ENCODE results near the gene TAS1R2.

Gene TAS1R2

DNA sequence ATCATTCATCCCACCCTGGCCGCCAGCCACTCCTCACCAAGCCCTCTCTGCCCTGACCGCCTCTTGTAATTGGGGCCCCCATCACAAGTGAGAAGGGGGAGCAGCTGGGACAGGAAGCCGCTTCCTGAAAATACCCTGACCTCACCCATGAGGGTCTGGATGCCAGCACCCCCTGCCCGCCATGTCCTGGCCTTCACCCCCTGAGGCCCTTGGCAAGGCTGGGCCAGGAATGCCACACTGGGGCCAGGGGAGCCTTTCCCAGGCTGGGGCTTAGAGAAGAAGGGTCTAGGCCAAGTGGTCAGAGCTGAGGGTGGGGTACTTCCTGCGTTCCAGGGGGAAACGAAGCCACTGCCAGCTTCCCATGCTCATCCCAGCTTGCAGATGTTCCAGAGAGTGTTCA, 60.5 kb downstream of the TAS1R2 start:
- no peak for TF ChIP-seq EGR1 (IDR thresholded peaks at IDR 0.05)
- TF ChIP-seq NFIC (IDR thresholded peaks at IDR 0.05) = no peak
- no peak for TF ChIP-seq TCF12 (IDR thresholded peaks at IDR 0.05; ENCODE audit: low read depth)
- TF ChIP-seq YY1 (IDR thresholded peaks at IDR 0.05; ENCODE audit: low read depth) = no peak
- no peak for TF ChIP-seq CREB1 (IDR thresholded peaks at IDR 0.05; ENCODE audit: low read depth)

GRCh38 chr1:18798533-18798932, 60.9 kb downstream of the TAS1R2 start:
- TF ChIP-seq ZBTB7A (IDR thresholded peaks at IDR 0.05; ENCODE audit: low read depth) (no peak), NFIC (IDR thresholded peaks at IDR 0.05) (no peak), CREB1 (IDR thresholded peaks at IDR 0.05; ENCODE audit: low read depth) (no peak), YY1 (IDR thresholded peaks at IDR 0.05; ENCODE audit: low read depth) (no peak), TAF1 (IDR thresholded peaks at IDR 0.05; ENCODE audit: low read depth) (no peak)
- TF ChIP-seq, protein P1, sequence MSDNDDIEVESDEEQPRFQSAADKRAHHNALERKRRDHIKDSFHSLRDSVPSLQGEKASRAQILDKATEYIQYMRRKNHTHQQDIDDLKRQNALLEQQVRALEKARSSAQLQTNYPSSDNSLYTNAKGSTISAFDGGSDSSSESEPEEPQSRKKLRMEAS (IDR thresholded peaks at IDR 0.05) = no peak

GRCh38 chr1:18796950-18797349, 62.5 kb downstream of the TAS1R2 start:
- no peak for TF ChIP-seq TCF12 (IDR thresholded peaks at IDR 0.05; ENCODE audit: low read depth)
- TF ChIP-seq, protein P2, sequence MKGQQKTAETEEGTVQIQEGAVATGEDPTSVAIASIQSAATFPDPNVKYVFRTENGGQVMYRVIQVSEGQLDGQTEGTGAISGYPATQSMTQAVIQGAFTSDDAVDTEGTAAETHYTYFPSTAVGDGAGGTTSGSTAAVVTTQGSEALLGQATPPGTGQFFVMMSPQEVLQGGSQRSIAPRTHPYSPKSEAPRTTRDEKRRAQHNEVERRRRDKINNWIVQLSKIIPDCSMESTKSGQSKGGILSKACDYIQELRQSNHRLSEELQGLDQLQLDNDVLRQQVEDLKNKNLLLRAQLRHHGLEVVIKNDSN (IDR thresholded peaks at IDR 0.05) = no peak
- TF ChIP-seq EP300 (IDR thresholded peaks at IDR 0.05; ENCODE audit: borderline replicate concordance) = no peak
- no peak for TF ChIP-seq NFIC (IDR thresholded peaks at IDR 0.05)
- no peak for TF ChIP-seq RAD21 (IDR thresholded peaks at IDR 0.05; ENCODE audit: low read depth)

- TF ChIP-seq NFIC (IDR thresholded peaks at IDR 0.05) (no peak), TCF12 (IDR thresholded peaks at IDR 0.05; ENCODE audit: low read depth) (no peak)
Measured at GRCh38 chr1:18795002-18795689, 64.3 kb downstream of the TAS1R2 start.

- TF ChIP-seq, protein P3, sequence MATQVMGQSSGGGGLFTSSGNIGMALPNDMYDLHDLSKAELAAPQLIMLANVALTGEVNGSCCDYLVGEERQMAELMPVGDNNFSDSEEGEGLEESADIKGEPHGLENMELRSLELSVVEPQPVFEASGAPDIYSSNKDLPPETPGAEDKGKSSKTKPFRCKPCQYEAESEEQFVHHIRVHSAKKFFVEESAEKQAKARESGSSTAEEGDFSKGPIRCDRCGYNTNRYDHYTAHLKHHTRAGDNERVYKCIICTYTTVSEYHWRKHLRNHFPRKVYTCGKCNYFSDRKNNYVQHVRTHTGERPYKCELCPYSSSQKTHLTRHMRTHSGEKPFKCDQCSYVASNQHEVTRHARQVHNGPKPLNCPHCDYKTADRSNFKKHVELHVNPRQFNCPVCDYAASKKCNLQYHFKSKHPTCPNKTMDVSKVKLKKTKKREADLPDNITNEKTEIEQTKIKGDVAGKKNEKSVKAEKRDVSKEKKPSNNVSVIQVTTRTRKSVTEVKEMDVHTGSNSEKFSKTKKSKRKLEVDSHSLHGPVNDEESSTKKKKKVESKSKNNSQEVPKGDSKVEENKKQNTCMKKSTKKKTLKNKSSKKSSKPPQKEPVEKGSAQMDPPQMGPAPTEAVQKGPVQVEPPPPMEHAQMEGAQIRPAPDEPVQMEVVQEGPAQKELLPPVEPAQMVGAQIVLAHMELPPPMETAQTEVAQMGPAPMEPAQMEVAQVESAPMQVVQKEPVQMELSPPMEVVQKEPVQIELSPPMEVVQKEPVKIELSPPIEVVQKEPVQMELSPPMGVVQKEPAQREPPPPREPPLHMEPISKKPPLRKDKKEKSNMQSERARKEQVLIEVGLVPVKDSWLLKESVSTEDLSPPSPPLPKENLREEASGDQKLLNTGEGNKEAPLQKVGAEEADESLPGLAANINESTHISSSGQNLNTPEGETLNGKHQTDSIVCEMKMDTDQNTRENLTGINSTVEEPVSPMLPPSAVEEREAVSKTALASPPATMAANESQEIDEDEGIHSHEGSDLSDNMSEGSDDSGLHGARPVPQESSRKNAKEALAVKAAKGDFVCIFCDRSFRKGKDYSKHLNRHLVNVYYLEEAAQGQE (IDR thresholded peaks at IDR 0.05; ENCODE audit: low read depth) = no peak
- no peak for TF ChIP-seq YY1 (IDR thresholded peaks at IDR 0.05; ENCODE audit: low read depth)
- no peak for TF ChIP-seq RAD21 (IDR thresholded peaks at IDR 0.05; ENCODE audit: low read depth)
- TF ChIP-seq, protein P1 (IDR thresholded peaks at IDR 0.05) = no peak
- no peak for TF ChIP-seq CREB1 (IDR thresholded peaks at IDR 0.05; ENCODE audit: low read depth)
- TF ChIP-seq FOXM1 (IDR thresholded peaks at IDR 0.05; ENCODE audit: borderline replicate concordance, low read depth) = no peak
- TF ChIP-seq NFIC (IDR thresholded peaks at IDR 0.05) = no peak
- TF ChIP-seq, protein P2 (IDR thresholded peaks at IDR 0.05) = no peak
- TF ChIP-seq CEBPB (IDR thresholded peaks at IDR 0.05) = no peak
- TF ChIP-seq TAF1 (IDR thresholded peaks at IDR 0.05; ENCODE audit: low read depth) = no peak
- TF ChIP-seq EGR1 (IDR thresholded peaks at IDR 0.05) = no peak
- no peak for TF ChIP-seq TCF12 (IDR thresholded peaks at IDR 0.05; ENCODE audit: low read depth)
Measured at GRCh38 chr1:18794561-18794960, 64.9 kb downstream of the TAS1R2 start.

- TF ChIP-seq, protein P3 (IDR thresholded peaks at IDR 0.05; ENCODE audit: low read depth) = no peak
- no peak for TF ChIP-seq YY1 (IDR thresholded peaks at IDR 0.05; ENCODE audit: low read depth)
- TF ChIP-seq FOXM1 (IDR thresholded peaks at IDR 0.05; ENCODE audit: borderline replicate concordance, low read depth) = no peak
- TF ChIP-seq RAD21 (IDR thresholded peaks at IDR 0.05; ENCODE audit: low read depth) = no peak
- no peak for TF ChIP-seq ZBTB7A (IDR thresholded peaks at IDR 0.05; ENCODE audit: low read depth)
- TF ChIP-seq, protein P1 (IDR thresholded peaks at IDR 0.05) = no peak
- TF ChIP-seq TCF12 (IDR thresholded peaks at IDR 0.05; ENCODE audit: low read depth) = no peak
- TF ChIP-seq, protein P2 (IDR thresholded peaks at IDR 0.05) = no peak
- TF ChIP-seq CEBPB (IDR thresholded peaks at IDR 0.05) = no peak
- no peak for TF ChIP-seq TAF1 (IDR thresholded peaks at IDR 0.05; ENCODE audit: low read depth)
- TF ChIP-seq TEAD4 (IDR thresholded peaks at IDR 0.05) = no peak
- no peak for TF ChIP-seq EP300 (IDR thresholded peaks at IDR 0.05; ENCODE audit: borderline replicate concordance)
- TF ChIP-seq EGR1 (IDR thresholded peaks at IDR 0.05) = no peak
- no peak for TF ChIP-seq CREB1 (IDR thresholded peaks at IDR 0.05; ENCODE audit: low read depth)
- TF ChIP-seq NFIC (IDR thresholded peaks at IDR 0.05) = no peak
Measured at GRCh38 chr1:18794051-18794450, 65.4 kb downstream of the TAS1R2 start.
